GM19438 (cell line): ENCODE data around the gene NPIPA7.
"Not testable (repeated sequence)": the region's sequence is repeated elsewhere in the genome, so short reads cannot be mapped to it uniquely, and the experiment has no call there.

Source experiments
- ATAC-seq: cut with Tn5 transposase; IDR thresholded peaks from one replicate; pipeline ENCODE4 v1.9.1; 2021; ENCODE audit warnings: low read depth; ENCODE audit not compliant: unreplicated experiment

The NPIPA7 gene

GRCh38 chr16:16378840-16379239 is at the start of gene NPIPA7:
NPIPA7 (plus strand) TSS chr16:16379140; CDS start chr16:16379245, 105 bp downstream.
- not testable (repeated sequence) for ATAC-seq

- ATAC-seq, result not testable (repeated sequence)
These were observed 47.5 kb upstream of the NPIPA7 start for GRCh38 chr16:16331466-16331865.

- ATAC-seq, result not testable (repeated sequence)
These were observed 21.4 kb upstream of the NPIPA7 start for GRCh38 chr16:16357556-16357955.

- not testable (repeated sequence) for ATAC-seq
These were observed 20.2 kb upstream of the NPIPA7 start for GRCh38 chr16:16358539-16359240.

GRCh38 chr16:16363595-16363994 is 15.3 kb upstream of the NPIPA7 start:
- not testable (repeated sequence) for ATAC-seq

GRCh38 chr16:16364100-16364499 is 14.8 kb upstream of the NPIPA7 start:
- not testable (repeated sequence) for ATAC-seq

- ATAC-seq, result not testable (repeated sequence)
These were observed 14.2 kb upstream of the NPIPA7 start for GRCh38 chr16:16364701-16365100.

GRCh38 chr16:16365319-16365718 is 13.6 kb upstream of the NPIPA7 start:
- ATAC-seq, result not testable (repeated sequence)

GRCh38 chr16:16365851-16366250 is 13.1 kb upstream of the NPIPA7 start:
- not testable (repeated sequence) for ATAC-seq

GRCh38 chr16:16366552-16367284 is 12.2 kb upstream of the NPIPA7 start:
- ATAC-seq, result not testable (repeated sequence)

- not testable (repeated sequence) for ATAC-seq
These were observed 11.7 kb upstream of the NPIPA7 start for GRCh38 chr16:16367285-16367628.

GRCh38 chr16:16369081-16369856 is 9.7 kb upstream of the NPIPA7 start:
- ATAC-seq, result not testable (repeated sequence)

GRCh38 chr16:16371136-16371735 is 7.7 kb upstream of the NPIPA7 start:
- ATAC-seq, result not testable (repeated sequence)

- ATAC-seq, result not testable (repeated sequence)
These were observed 4.7 kb upstream of the NPIPA7 start for GRCh38 chr16:16374192-16374591.

- ATAC-seq, result not testable (repeated sequence)
These were observed 20.7 kb downstream of the NPIPA7 start for GRCh38 chr16:16399685-16400084.

GRCh38 chr16:16402333-16402732 is 23.4 kb downstream of the NPIPA7 start:
- ATAC-seq, result not testable (repeated sequence)

- ATAC-seq, result not testable (repeated sequence)
These were observed 25.3 kb downstream of the NPIPA7 start for GRCh38 chr16:16404283-16404682.

GRCh38 chr16:16405421-16405820 is 26.5 kb downstream of the NPIPA7 start:
- not testable (repeated sequence) for ATAC-seq

GRCh38 chr16:16408430-16408829 is 29.5 kb downstream of the NPIPA7 start:
- not testable (repeated sequence) for ATAC-seq

GRCh38 chr16:16413773-16414172 is 34.8 kb downstream of the NPIPA7 start:
- not testable (repeated sequence) for ATAC-seq
